NCI-H2227 treated with DMSO at 0.1 percent for 48 hours (cell line): ENCODE results near the gene ADAMTSL1.
A peak's percentile ranks its signal among the peaks of the same experiment; 100 is the strongest.
"Not testable (repeated sequence)": the region's sequence is repeated elsewhere in the genome, so short reads cannot be mapped to it uniquely, and the experiment has no call there.

ENCODE experiments used
- DNase-seq: peaks from one replicate; lab custom pipeline; 2025; lab: John Stamatoyannopoulos, UW

The ADAMTSL1 gene

DNA sequence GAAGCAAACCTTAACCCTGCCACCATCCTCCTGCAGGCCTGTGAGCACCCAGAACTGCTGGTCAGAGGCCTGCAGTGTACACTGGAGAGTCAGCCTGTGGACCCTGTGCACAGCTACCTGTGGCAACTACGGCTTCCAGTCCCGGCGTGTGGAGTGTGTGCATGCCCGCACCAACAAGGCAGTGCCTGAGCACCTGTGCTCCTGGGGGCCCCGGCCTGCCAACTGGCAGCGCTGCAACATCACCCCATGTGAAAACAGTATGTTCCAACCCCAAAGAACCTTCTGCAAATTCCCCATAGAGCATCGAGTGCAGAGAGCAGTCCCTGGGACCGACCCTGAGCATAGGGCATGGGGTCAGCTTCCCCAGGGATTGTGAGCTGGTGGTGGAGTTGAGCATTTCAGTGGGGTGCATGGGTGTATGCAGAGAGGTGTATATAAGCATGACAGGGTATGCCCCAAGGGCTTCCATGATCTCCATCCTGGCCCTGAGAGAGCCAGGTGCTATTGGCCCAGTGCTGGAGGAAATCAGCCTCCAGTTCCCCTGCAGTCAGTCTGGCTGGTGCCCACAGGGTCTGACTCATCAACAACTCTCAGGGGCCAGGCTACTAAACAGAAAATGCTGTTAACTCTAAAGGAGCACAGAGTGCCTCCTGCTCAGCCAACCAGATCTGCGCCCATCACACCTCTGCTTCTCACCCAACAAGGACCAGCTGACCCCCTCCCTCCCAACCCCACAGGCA, 432.9 kb downstream of the ADAMTSL1 start:
- DNase-seq, result no peak

- no peak for DNase-seq
Measured at GRCh38 chr9:18907927-18908625, 434.1 kb downstream of the ADAMTSL1 start.

GRCh38 chr9:18909140-18910018, 435.4 kb downstream of the ADAMTSL1 start:
- DNase-seq, result no peak

DNA sequence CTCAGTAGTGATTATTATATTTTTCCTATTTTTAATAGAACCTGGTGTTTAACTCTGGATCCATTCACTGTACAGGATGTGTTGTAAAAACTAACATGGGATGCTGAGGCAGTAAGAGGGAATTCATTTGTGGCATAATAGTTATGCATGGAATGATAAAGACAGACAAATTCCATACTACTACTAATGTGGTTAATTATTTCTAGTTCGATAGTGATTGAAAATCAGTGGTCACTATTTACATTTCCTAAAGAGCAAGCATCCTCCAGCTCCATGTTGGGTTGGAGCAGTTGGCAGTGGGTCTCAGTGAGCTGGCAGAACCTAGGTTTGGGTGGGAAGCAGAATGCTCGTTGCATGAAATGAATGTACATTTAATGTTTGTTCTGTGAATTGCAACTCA, 436.5 kb downstream of the ADAMTSL1 start:
- DNase-seq, result no peak

DNA sequence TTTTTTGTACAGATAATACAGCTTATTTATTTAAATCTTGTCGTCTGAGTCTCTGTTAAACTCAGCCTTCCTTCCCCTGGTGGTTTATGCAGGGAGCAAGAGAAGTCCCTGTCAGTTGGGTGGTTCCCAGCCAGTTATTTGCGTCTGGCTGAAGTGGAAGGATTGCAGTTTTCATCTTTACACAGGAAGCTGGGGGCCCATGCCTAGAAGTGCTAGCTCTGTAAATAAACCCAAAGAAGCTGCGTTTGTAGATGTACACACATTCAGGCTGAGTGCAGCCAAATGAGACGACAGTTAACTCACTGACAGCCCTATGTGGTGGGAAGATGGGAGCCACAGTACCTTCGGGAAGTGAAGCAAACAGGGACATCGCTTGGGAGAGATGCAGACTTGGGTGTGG, 437.0 kb downstream of the ADAMTSL1 start:
- peak; percentile 32 for DNase-seq

DNA sequence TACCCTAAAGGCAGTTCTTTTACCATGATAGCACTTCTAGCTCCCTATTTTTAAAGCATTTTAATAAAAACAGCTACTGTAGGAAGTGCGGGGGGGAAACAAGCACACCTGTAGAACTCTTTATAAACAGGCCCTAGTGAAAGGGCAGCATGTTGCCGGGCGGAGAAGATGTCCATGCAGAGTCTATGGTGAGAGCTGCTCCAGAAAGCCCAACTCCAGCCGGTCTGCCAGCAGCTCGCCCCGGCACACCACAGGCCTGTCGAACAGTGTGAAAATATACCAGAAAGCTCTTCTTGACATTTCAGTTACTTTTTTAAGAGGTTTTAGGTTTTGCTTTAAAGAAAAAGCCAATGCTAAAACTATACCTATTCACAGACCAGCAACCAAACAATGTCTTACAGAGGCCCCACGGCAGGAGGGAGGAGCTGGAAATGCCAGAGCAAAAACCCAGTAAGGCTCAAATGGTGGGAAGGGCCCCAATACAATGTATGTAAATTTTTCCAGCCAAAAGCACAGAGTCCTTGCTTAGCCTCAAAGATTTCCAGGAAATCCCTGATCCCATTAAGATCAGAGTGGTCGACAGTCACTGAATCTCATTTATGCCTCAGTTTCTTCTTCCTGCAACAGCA, 437.9 kb downstream of the ADAMTSL1 start:
- DNase-seq, result no peak

GRCh38 chr9:18920141-18921084, 446.5 kb downstream of the ADAMTSL1 start:
- DNase-seq, result no peak

- no peak for DNase-seq
Measured at GRCh38 chr9:18921366-18922075, 447.6 kb downstream of the ADAMTSL1 start.

- DNase-seq, result no peak
Measured at GRCh38 chr9:18922161-18922885, 448.4 kb downstream of the ADAMTSL1 start.

- DNase-seq, result no peak
Measured at GRCh38 chr9:18923167-18923566, 449.2 kb downstream of the ADAMTSL1 start.

GRCh38 chr9:18923671-18924430, 449.9 kb downstream of the ADAMTSL1 start:
- no peak for DNase-seq

GRCh38 chr9:18925880-18926279, 451.9 kb downstream of the ADAMTSL1 start:
- DNase-seq, result no peak

- DNase-seq, result no peak
Measured at GRCh38 chr9:18926513-18926912, 452.6 kb downstream of the ADAMTSL1 start.

- no peak for DNase-seq
Measured at GRCh38 chr9:18928711-18929110, 454.8 kb downstream of the ADAMTSL1 start.

- DNase-seq, result not testable (repeated sequence)
Measured at GRCh38 chr9:18930611-18931010, 456.7 kb downstream of the ADAMTSL1 start.

GRCh38 chr9:18935541-18935940, 461.6 kb downstream of the ADAMTSL1 start:
- no peak for DNase-seq

GRCh38 chr9:18936094-18936871, 462.3 kb downstream of the ADAMTSL1 start:
- peak; percentile 27 for DNase-seq

- no peak for DNase-seq
Measured at GRCh38 chr9:18939943-18940342, 466.0 kb downstream of the ADAMTSL1 start.
